Endodermal cell (in vitro differentiated cells): Measurements from ENCODE around the gene RPL35. TPM values are rescaled to one million over a fixed set of nuclear protein-coding genes. Genes with fewer than 3 reads are reported as not detected.

Source experiments
- DNase-seq: peaks from one replicate; pipeline ENCODE4 v3.0.0-alpha.2; 2017
- H3K27ac ChIP-seq: 2 replicates; pipeline ENCODE4 v1.5.1; 2013; ENCODE audit warnings: mild to moderate bottlenecking, low read depth, low read length, moderate library complexity
- H3K27me3 ChIP-seq: 2 replicates; pipeline ENCODE4 v1.6.1; 2013; ENCODE audit warnings: mild to moderate bottlenecking, low read length, moderate library complexity; ENCODE audit not compliant: insufficient read depth, control insufficient read depth, poor library complexity, severe bottlenecking
- H3K36me3 ChIP-seq: 2 replicates; pipeline ENCODE4 v1.7.0; 2013; ENCODE audit warnings: mild to moderate bottlenecking, low read length, moderate library complexity; ENCODE audit not compliant: control insufficient read depth, insufficient read depth
- H3K4me1 ChIP-seq: one replicate; pipeline ENCODE4 v1.7.0; 2013; ENCODE audit warnings: low read length; ENCODE audit not compliant: control insufficient read depth, insufficient read depth
- H3K4me3 ChIP-seq: 2 replicates; pipeline ENCODE4 v1.5.1; 2013; ENCODE audit warnings: mild to moderate bottlenecking, low read length, moderate library complexity
- H3K9ac ChIP-seq: 2 replicates; pipeline ENCODE4 v1.6.1; 2013; ENCODE audit warnings: mild to moderate bottlenecking, low read length, moderate library complexity; ENCODE audit not compliant: poor library complexity, severe bottlenecking; ENCODE audit errors: extremely low read depth
- H3K9me3 ChIP-seq: 2 replicates; pipeline ENCODE4 v1.6.1; 2013; ENCODE audit warnings: mild to moderate bottlenecking, low read length, moderate library complexity; ENCODE audit not compliant: control insufficient read depth
- H3K27ac Mint-ChIP-seq: 2 replicates; pipeline ENCODE4 v1.8.0; 2020; ENCODE audit warnings: mixed read lengths
- H3K27me3 Mint-ChIP-seq: 2 replicates; pipeline ENCODE4 v1.8.0; 2021; ENCODE audit warnings: mild to moderate bottlenecking, mixed read lengths; ENCODE audit not compliant: insufficient read depth
- H3K36me3 Mint-ChIP-seq: 2 replicates; pipeline ENCODE4 v1.8.0; 2020; ENCODE audit warnings: low read depth, mixed read lengths
- H3K4me1 Mint-ChIP-seq: 2 replicates; pipeline ENCODE4 v1.8.0; 2020; ENCODE audit warnings: mixed read lengths
- H3K4me3 Mint-ChIP-seq: 2 replicates; pipeline ENCODE4 v1.8.0; 2020; ENCODE audit warnings: mild to moderate bottlenecking, moderate library complexity, mixed read lengths
- H3K9me3 Mint-ChIP-seq: 2 replicates; pipeline ENCODE4 v1.8.0; 2020; ENCODE audit warnings: mild to moderate bottlenecking, mixed read lengths
- CTCF ChIP-seq: fragments of 200-600 bp; sonication (generic); conservative IDR thresholded peaks from 2 replicates; pipeline ENCODE4 v1.5.0; 2021; ENCODE audit warnings: antibody characterized with exemption, mild to moderate bottlenecking
- WGBS, 2 experiments: methylation state at CpG; one replicate each; pipeline versions ENCODE4 v1.1.5 to v1.1.7; 2013; ENCODE audit warnings: missing lambda C conversion rate in 2 of 2, mixed read lengths in 1 of 2; ENCODE audit not compliant: insufficient coverage in 1 of 2, insufficient read length in 1 of 2; 5-methylcytosine and 5-hydroxymethylcytosine counted together
- total RNA-seq, 2 donors: library from RNA; stranded (reverse); fragmentation: NEBNext Ultra II Directional in 1 of 2; extraction: Animal tissue kit (Norgen Biotek cat#: 25700) in 1 of 2; gene quantifications; 2 replicates in 1 of 2; 3 replicates in 1 of 2; pipeline ENCODE4 v1.2.1, GENCODE V29; 2021

Gene RPL35
- total RNA-seq, 2 donors from 2014 or later = 1,507 to 1,578 TPM

- no peak for TF ChIP-seq CTCF
- 80 to 85% methylated on average over 10 to 12 of the region's 12 CpGs for WGBS, 2 experiments
- Histone ChIP-seq H3K27ac (peak overlapping the region; percentile 32), H3K9ac (no peak overlapping the region), H3K36me3 (no peaks in the 10 kb centered on the region), H3K9me3 (peaks cover under 1% of the 10 kb centered on the region), H3K4me1 (peaks cover 5% of the 10 kb centered on the region), H3K4me3 (no peak overlapping the region), H3K27me3 (no peaks in the 10 kb centered on the region)
- Mint-ChIP-seq H3K27me3 (no peaks in the 10 kb centered on the region), H3K27ac (no peak overlapping the region), H3K9me3 (peaks cover 6% of the 10 kb centered on the region), H3K4me1 (peaks cover 4% of the 10 kb centered on the region), H3K4me3 (no peak overlapping the region), H3K36me3 (no peaks in the 10 kb centered on the region)
- DNase-seq = no peak
Measured at GRCh38 chr9:124820698-124821623, 40.8 kb downstream of the RPL35 start.

- TF ChIP-seq CTCF = peak; percentile 45
- H3K9me3 Mint-ChIP-seq = no peaks in the 10 kb centered on the region
- Histone ChIP-seq H3K4me3 (no peak overlapping the region), H3K36me3 (no peaks in the 10 kb centered on the region), H3K27me3 (no peaks in the 10 kb centered on the region), H3K9me3 (no peaks in the 10 kb centered on the region), H3K27ac (peak overlapping the region; percentile 32), H3K4me1 (peaks cover 5% of the 10 kb centered on the region), H3K9ac (no peak overlapping the region)
- no peaks in the 10 kb centered on the region for H3K36me3 Mint-ChIP-seq
- H3K4me1 Mint-ChIP-seq = peaks cover 8% of the 10 kb centered on the region
- WGBS, 2 experiments = 83 to 87% methylated on average over 13 to 18 of the region's 18 CpGs
- H3K27me3 Mint-ChIP-seq = no peaks in the 10 kb centered on the region
- no peak overlapping the region for H3K4me3 Mint-ChIP-seq
- peak; percentile 87 for DNase-seq
- peak overlapping the region; percentile 52 for H3K27ac Mint-ChIP-seq
Measured at GRCh38 chr9:124818431-124819281, 43.1 kb downstream of the RPL35 start.

GRCh38 chr9:124815601-124816000 lies 46.2 kb downstream of the RPL35 start:
- DNase-seq = no peak
- no peaks in the 10 kb centered on the region for H3K36me3 ChIP-seq
- H3K27me3 ChIP-seq = no peaks in the 10 kb centered on the region
- Mint-ChIP-seq H3K27me3 (no peaks in the 10 kb centered on the region), H3K4me3 (no peak overlapping the region), H3K9me3 (no peaks in the 10 kb centered on the region), H3K4me1 (peaks cover 19% of the 10 kb centered on the region), H3K36me3 (peaks cover 1% of the 10 kb centered on the region), H3K27ac (no peak overlapping the region)
- WGBS, 2 experiments = 87 to 92% methylated on average over 4 to 5 of the region's 5 CpGs
- no peak overlapping the region for H3K4me3 ChIP-seq
- H3K9me3 ChIP-seq = no peaks in the 10 kb centered on the region
- H3K4me1 ChIP-seq = peaks cover 8% of the 10 kb centered on the region
- H3K9ac ChIP-seq = no peak overlapping the region
- H3K27ac ChIP-seq = no peak overlapping the region
- TF ChIP-seq CTCF = no peak
